Type B pancreatic cell (in vitro differentiated cells): Measurements from ENCODE around the gene FLRT1. TPM values are rescaled to one million over a fixed set of nuclear protein-coding genes. Genes with fewer than 3 reads are reported as not detected.

Source experiments
- DNase-seq: peaks from one replicate; pipeline ENCODE4 v3.0.0; 2021; ENCODE audit warnings: mixed read lengths; ENCODE audit not compliant: unreplicated experiment; ENCODE audit errors: extremely low spot score
- H3K27ac Mint-ChIP-seq: 2 replicates; pipeline ENCODE4 v1.8.0; 2021; ENCODE audit warnings: mild to moderate bottlenecking, mixed read lengths
- H3K27me3 Mint-ChIP-seq: 2 replicates; pipeline ENCODE4 v1.8.0; 2021; ENCODE audit warnings: mixed read lengths
- H3K36me3 Mint-ChIP-seq: 2 replicates; pipeline ENCODE4 v1.8.0; 2021; ENCODE audit warnings: mixed read lengths
- H3K4me1 Mint-ChIP-seq: one replicate; pipeline ENCODE4 v1.8.0; 2021; ENCODE audit warnings: mixed read lengths; ENCODE audit not compliant: unreplicated experiment
- H3K4me3 Mint-ChIP-seq: 2 replicates; pipeline ENCODE4 v1.8.0; 2021; ENCODE audit warnings: mild to moderate bottlenecking, mixed read lengths
- H3K9me3 Mint-ChIP-seq: 2 replicates; pipeline ENCODE4 v1.8.0; 2021; ENCODE audit warnings: mixed read lengths
- total RNA-seq: library from RNA; stranded (reverse); gene quantifications from 2 replicates; pipeline ENCODE4 v1.2.1, GENCODE V29; 2021; ENCODE audit warnings: low replicate concordance
- TF ChIP-seq, protein P1 (sequence below): fragments of 200-600 bp; sonication (generic); conservative IDR thresholded peaks from 2 replicates; pipeline ENCODE4 v1.5.0; 2021; ENCODE audit warnings: antibody characterized with exemption, mild to moderate bottlenecking

FLRT1 gene
- total RNA-seq, 1 donor from 2014 or later, result 3.0 TPM

DNA sequence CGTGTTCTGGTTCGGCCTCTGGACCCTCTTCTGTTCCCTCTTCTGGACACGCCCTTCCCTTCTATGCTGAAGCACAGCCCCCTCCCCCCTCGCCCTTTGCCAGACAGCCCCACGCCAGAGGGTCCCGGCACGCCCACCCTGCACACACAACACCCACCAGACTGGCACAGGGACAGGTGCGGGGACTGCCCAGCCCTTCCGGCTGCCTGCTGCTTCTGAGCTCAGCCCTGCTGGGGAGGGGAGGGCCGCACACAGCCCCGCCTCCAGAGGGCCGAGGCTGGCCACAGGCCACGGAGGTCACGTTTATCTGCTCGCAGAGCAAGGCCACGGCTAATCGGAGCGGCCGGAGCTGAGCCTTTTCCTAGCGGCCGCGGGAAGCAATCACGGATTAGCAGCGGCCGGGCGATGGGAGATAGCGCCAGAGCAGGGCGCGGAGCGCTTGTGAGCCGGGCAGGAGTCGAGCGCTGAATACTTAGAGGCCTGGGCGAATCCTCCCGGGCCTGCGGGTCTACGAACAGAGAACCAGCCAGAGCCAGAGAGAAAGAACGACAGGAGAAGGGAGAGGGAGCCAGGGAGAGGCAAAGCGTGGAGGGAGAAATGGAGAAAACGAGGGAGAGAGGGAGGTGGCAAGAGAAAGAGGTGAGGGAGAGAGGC, 28.0 kb upstream of the FLRT1 start:
- peak overlapping the region; percentile 82 for H3K4me3 Mint-ChIP-seq
- peaks cover 22% of the 10 kb centered on the region for H3K27me3 Mint-ChIP-seq
- H3K36me3 Mint-ChIP-seq, result no peaks in the 10 kb centered on the region
- peak; percentile 83 for DNase-seq
- H3K4me1 Mint-ChIP-seq, result peaks cover 28% of the 10 kb centered on the region
- TF ChIP-seq, protein P1, sequence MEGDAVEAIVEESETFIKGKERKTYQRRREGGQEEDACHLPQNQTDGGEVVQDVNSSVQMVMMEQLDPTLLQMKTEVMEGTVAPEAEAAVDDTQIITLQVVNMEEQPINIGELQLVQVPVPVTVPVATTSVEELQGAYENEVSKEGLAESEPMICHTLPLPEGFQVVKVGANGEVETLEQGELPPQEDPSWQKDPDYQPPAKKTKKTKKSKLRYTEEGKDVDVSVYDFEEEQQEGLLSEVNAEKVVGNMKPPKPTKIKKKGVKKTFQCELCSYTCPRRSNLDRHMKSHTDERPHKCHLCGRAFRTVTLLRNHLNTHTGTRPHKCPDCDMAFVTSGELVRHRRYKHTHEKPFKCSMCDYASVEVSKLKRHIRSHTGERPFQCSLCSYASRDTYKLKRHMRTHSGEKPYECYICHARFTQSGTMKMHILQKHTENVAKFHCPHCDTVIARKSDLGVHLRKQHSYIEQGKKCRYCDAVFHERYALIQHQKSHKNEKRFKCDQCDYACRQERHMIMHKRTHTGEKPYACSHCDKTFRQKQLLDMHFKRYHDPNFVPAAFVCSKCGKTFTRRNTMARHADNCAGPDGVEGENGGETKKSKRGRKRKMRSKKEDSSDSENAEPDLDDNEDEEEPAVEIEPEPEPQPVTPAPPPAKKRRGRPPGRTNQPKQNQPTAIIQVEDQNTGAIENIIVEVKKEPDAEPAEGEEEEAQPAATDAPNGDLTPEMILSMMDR, result peak; percentile 73
- peak overlapping the region; percentile 35 for H3K27ac Mint-ChIP-seq
- H3K9me3 Mint-ChIP-seq, result no peaks in the 10 kb centered on the region

DNA sequence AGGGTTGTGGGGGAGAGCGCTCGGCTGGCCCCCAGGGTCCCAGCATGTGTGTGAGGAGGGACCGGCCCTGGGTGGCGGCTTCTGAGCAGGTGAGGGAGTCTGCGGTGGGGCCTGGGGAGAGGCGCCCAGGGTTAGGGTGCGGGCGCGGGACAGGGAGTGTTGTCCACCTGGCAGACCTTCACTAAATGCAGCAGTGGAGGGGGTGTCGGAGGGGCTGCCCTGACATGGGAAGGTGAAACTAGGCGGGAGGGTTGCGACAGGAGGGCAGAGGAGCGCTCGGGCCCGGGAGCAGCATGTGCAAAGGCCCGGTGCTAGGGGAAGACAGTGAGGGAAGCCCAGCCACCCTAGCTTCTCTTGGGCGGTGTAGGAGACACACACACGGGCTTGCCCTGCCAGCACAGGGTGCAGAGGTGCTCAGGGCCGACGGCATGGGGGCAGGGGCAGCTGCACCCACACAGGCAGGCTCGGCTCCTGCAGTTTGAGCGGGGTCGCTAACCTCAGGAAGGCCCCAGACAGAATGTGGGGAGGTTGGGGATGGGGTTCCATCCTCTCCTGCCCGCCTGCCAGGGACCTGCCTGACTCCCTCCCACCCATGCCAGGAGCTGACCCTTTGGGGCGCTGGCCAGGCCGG, 27.3 kb upstream of the FLRT1 start:
- DNase-seq, result no peak
- no peaks in the 10 kb centered on the region for H3K9me3 Mint-ChIP-seq
- H3K4me3 Mint-ChIP-seq, result peak overlapping the region; percentile 82
- TF ChIP-seq, protein P1, result no peak
- H3K4me1 Mint-ChIP-seq, result peaks cover 28% of the 10 kb centered on the region
- no peaks in the 10 kb centered on the region for H3K36me3 Mint-ChIP-seq
- peak overlapping the region; percentile 35 for H3K27ac Mint-ChIP-seq
- peaks cover 22% of the 10 kb centered on the region for H3K27me3 Mint-ChIP-seq

DNA sequence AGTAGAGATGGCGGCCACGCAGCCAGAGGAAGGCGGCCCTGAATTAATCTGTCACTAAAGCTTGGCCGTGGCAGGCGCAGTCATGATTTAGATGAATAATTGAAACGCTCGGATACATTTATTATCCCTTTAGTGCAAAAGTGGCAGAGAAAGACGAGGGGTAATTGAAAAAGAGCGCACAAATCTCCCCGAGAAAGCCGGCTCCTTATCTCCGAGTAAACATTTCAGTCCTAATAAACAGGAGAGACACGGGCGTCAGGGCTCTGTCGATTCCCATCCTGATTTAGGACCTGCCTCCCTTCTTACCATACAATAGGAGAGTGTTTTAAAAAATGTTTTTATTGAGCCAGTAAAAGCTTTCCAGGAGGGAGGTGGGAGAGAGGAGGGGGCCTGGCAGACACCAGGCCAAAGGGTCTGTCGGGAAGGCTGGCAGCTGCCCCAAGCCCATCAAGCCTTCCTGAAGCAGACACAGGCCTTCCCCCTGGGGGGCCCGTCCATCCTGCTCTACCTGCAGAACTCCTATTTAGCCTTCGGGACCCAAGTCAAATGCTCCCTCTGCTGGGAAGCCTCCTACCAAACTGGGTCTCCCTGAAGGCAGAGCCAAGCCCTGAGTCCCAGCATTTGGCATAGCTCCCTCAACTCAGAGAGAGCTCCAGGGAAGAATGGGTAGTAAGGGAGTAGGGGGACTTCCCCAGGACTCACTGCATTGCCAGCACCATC, 26.7 kb upstream of the FLRT1 start:
- Mint-ChIP-seq H3K4me1 (peaks cover 25% of the 10 kb centered on the region), H3K9me3 (no peaks in the 10 kb centered on the region), H3K27me3 (peaks cover 22% of the 10 kb centered on the region), H3K4me3 (no peak overlapping the region), H3K27ac (no peak overlapping the region), H3K36me3 (no peaks in the 10 kb centered on the region)
- TF ChIP-seq, protein P1, result no peak
- no peak for DNase-seq

DNA sequence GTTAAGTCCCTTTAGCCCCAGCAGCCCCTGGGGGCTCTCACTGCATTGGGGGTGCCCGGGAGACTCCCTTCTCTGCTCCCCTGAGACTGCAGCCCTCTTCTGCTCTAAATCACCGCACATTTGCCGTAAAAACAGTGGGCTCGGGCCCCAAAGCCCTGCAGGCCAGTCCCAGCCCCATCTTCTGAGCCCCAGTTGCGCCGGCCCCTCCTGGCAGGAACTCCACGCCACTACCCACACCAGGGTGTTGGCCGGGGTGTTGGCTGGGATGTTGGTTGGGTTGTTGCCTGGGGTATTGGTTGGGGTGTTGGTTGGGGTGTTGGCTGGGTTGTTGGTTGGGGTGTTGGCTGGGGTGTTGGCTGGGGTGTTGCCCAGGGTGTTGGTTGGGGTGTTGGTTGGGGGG, 26.0 kb upstream of the FLRT1 start:
- Mint-ChIP-seq H3K4me3 (no peak overlapping the region), H3K27me3 (peaks cover 22% of the 10 kb centered on the region), H3K9me3 (no peaks in the 10 kb centered on the region), H3K4me1 (peaks cover 25% of the 10 kb centered on the region), H3K36me3 (no peaks in the 10 kb centered on the region), H3K27ac (no peak overlapping the region)
- DNase-seq, result no peak
- TF ChIP-seq, protein P1, result no peak

DNA sequence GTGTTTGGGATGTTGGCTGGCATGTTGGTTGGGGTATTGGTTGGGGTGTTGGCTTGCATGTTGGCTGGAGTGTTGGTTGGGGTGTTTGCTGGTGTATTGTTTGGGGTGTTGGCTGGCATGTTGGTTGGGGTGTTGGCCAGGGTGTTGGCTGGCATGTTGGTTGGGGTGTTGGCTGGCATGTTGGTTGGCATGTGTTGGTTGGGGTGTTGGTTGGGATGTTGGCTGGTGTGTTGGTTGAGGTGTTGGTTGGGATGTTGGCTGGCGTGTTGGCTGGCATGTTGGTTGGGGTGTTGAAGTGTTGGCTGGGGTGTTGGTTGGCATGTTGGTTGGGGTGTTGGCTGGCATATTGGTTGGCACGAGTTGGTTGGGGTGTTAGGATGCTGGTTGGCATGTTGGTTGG, 24.9 kb upstream of the FLRT1 start:
- H3K27me3 Mint-ChIP-seq, result peaks cover 19% of the 10 kb centered on the region
- H3K9me3 Mint-ChIP-seq, result no peaks in the 10 kb centered on the region
- no peak overlapping the region for H3K4me3 Mint-ChIP-seq

More for the DNA sequence above, 24.9 kb upstream of the FLRT1 start:
- DNase-seq, result no peak
- H3K27ac Mint-ChIP-seq, result no peak overlapping the region
- peaks cover 25% of the 10 kb centered on the region for H3K4me1 Mint-ChIP-seq
- TF ChIP-seq, protein P1, result no peak
- no peaks in the 10 kb centered on the region for H3K36me3 Mint-ChIP-seq
